Measurements from ENCODE around the gene TAT.
"Not testable (repeated sequence)": the region's sequence is repeated elsewhere in the genome, so short reads cannot be mapped to it uniquely, and the experiment has no call there.

TAT gene

GRCh38 chr16:71584543-71585317, 7.8 kb upstream of the TAT start:
- no peak for DNase-seq (ENCODE audit: low read depth in 2 of 2)

DNA sequence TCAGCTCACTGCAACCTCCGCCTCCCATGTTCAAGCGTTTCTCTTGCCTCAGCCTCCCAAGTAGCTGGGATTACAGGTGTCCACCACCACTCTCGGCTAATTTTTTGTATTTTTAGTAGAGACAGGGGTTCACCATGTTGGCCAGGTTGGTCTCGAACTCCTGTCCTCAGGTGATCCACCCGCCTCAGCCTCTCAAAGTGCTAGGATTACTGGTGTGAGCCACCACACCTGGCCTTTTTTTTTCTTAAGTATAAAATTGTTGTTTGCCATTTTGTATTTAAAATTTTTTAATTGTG, 5.6 kb upstream of the TAT start:
- DNase-seq (ENCODE audit: low read depth in 2 of 2) = not testable (repeated sequence)

GRCh38 chr16:71574702-71575101, 2.2 kb downstream of the TAT start:
- DNase-seq (ENCODE audit: low read depth in 2 of 2) = no peak

DNA sequence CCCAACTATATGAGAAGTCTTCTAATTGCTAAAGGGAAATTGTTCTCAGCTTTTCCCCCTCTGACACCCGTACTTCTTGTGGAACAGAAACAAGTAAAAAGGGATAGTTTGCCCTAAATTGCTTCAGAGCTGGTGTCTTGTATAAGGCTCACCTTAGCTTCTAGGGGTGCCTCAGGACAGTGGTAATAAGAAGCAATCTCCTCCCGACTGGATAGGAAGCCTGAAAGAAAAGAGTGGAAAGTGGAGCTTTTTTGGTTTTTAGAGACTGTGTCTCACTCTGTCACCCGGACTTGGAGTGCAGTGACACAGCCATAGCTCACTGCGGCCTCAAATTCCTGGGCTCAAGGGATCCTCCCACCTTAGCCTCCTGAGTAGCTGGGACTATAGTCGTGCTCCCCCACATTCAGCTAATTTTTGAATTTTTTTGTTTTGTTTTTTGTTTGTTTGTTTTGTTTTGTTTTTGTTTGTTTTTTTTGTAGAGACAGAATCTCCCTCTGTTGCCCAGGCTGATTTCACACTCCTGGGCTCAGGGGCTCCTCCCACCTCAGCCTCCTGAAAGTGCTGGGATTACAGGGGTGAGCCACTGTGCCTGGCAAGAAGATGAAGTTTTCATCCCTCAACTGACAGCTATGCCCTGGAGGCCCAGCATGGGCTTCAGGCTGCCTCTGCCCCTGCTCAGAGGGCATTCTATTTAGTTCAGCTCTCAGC, 3.4 kb downstream of the TAT start:
- no peak for DNase-seq (ENCODE audit: low read depth in 2 of 2)

- no peak for DNase-seq (ENCODE audit: low read depth in 2 of 2)
Observed at GRCh38 chr16:71572497-71573116, 4.3 kb downstream of the TAT start.

DNA sequence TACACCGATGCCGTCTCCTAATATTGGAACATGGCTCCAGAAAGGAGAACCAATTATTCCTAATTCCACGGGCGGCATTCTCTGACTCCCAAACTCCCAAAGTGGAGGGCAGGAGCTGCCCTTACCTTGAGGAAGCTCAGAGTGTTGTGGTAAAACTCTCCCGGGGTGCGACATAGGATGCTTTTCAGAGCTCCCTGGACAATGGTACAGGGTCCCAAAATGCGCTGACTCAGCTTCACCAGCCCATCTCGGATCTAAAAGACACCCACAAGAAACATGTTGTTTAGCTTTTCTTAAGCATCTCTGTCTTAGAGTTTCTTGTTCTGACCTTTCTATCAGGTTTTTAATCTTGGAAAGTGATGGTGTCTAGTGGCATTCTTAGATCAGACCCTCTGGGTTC, 6.7 kb downstream of the TAT start:
- DNase-seq (ENCODE audit: low read depth in 2 of 2) = no peak

- no peak for DNase-seq (ENCODE audit: low read depth in 2 of 2)
Observed at GRCh38 chr16:71569621-71570020, 7.3 kb downstream of the TAT start.

DNA sequence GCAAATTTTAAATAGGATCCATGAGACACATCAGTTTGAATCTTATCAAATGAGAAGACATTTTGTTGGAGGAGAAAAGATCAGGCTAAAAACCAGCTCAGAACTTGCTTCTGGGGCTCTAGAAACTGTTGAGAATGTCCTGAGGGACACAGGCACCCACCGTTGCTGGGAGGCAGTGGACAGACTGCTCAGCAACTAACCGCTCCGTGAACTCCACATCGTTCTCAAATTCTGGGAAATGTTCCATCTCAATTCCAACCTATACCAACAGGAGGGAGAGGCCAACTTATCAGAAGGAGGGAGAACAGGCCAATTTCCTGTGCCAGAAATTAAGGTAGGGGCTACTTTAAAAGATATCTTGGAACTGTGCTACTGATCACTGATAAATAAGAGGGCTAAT, 8.3 kb downstream of the TAT start:
- DNase-seq (ENCODE audit: low read depth in 2 of 2) = no peak

GRCh38 chr16:71567931-71568330, 9.0 kb downstream of the TAT start:
- no peak for DNase-seq (ENCODE audit: low read depth in 2 of 2)

- no peak for DNase-seq (ENCODE audit: low read depth in 2 of 2)
Observed at GRCh38 chr16:71565812-71566700, 10.8 kb downstream of the TAT start.

DNA sequence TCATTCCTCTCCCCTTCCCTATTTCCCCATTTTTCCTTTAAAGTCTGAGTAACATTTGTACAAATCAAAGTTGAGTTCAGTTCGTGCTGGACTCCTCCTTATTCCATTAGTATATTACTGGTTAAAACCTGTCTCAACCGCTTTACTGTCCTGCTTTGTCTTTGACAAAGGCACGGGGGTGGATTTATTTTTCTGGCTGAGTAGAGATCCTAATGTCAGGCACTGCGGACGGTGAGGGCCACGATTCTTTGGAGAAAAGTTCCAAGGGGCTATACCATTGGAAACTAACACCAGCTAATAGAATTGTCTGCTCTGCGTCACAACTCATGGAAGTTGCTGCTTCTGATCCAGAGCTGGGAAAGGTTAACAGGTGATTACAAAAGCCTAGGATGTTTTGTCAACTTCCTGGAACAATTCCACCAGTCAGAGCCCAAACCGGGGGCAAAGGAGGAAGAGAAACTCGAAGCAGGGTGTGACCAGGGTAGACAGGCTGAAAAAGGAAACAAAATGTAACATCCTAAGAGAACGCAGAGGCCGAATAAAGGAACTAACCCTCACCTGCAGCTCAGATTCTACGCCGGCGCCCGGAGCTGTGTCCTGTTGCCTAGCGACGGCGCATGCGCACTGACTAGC, 12.4 kb downstream of the TAT start:
- no peak for DNase-seq (ENCODE audit: low read depth in 2 of 2)

GRCh38 chr16:71562552-71562951, 14.3 kb downstream of the TAT start:
- DNase-seq (ENCODE audit: low read depth in 2 of 2) = no peak

- DNase-seq (ENCODE audit: low read depth in 2 of 2) = not testable (repeated sequence)
Observed at GRCh38 chr16:71561886-71562285, 15.0 kb downstream of the TAT start.

DNA sequence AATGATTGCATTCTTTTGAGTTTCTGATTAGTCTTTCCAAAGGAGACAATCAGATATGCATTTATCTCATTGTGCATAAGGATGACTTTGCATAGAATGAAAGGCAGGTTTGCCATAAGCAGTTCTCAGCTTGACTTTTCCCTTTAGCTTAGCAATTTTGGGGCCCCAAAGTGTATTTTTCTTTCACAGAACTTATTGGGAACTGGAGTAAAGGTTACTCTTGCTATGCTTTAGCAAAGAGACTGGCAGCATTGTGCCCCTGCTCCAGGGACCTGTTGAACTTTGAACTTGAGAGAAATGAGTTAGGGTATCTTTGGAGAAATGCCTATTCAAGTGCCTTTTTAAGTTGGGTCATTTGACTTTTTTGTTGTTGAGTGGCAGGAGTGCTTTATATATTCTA, 17.0 kb downstream of the TAT start:
- DNase-seq (ENCODE audit: low read depth in 2 of 2) = no peak

GRCh38 chr16:71557954-71558582, 18.8 kb downstream of the TAT start:
- no peak for DNase-seq (ENCODE audit: low read depth in 2 of 2)

DNA sequence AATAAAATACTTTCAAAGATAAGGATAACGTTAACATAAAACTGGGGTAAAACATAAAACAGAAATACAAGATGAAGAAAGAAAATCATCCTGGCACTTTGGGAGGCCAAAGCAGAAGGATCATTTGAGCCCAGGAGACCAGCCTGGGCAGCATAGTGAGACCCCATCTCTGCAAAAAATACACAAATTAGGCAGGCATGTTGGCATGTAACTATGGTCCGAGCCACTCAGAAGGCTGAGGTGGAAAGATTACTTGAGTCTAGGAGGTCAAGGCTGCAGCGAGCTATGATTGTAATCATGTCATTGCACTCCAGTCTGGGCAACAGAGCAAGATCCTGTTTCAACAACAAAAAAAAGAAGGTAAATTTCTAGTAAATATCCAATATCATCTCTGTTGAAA, 19.6 kb downstream of the TAT start:
- DNase-seq (ENCODE audit: low read depth in 2 of 2) = no peak

DNA sequence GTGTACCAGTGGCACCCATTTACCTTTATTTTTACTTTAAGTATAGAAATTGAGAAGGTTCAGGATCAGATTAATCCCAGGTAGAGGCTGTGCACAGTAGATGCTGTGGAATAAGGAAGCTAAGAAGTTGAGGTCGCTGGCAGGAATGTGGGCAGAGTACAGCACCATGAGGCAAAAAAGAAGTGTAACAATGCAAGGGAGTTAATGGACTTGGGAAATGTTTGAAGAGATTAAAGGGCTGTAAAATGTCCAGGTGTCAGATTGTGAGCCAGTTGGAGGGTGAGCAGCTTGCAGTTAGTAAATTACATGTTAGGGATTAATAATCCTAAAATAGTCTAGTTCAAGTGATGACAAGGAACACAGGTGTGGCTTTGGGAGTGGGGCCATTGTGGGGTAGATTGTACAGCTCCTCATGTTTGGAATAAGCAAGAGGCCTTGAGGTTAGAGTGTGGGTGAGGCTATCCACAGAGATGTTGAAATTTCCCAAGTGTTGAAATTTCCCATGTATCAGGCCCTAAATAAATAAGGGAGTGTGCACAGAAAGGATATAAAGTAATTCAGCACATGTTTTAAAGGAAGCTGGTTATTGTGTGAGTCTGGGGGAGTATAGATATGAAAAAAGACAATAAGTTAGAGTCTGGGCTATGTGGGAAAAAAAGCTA, 21.5 kb downstream of the TAT start:
- DNase-seq (ENCODE audit: low read depth in 2 of 2) = no peak

- DNase-seq (ENCODE audit: low read depth in 2 of 2) = no peak
Observed at GRCh38 chr16:71552698-71553503, 24.0 kb downstream of the TAT start.

- no peak for DNase-seq (ENCODE audit: low read depth in 2 of 2)
Observed at GRCh38 chr16:71547168-71547567, 29.7 kb downstream of the TAT start.

GRCh38 chr16:71542377-71542776, 34.5 kb downstream of the TAT start:
- DNase-seq (ENCODE audit: low read depth in 2 of 2) = peak; percentile 8 to 13

Measured in stimulated activated CD8-positive, alpha-beta memory T cell treated with anti-CD3 and anti-CD28 coated beads, Interleukin-15, amount 100 ng/mL, for 4 hours (primary cell).